ENCODE data around the gene GIPC1. TPM values are rescaled to one million over a fixed set of nuclear protein-coding genes. Genes with fewer than 3 reads are reported as not detected.

The GIPC1 gene
- total and polyA plus RNA-seq, 4 experiments from 2014 or later = 32.3 to 63.6 (median 42.0) TPM

DNA sequence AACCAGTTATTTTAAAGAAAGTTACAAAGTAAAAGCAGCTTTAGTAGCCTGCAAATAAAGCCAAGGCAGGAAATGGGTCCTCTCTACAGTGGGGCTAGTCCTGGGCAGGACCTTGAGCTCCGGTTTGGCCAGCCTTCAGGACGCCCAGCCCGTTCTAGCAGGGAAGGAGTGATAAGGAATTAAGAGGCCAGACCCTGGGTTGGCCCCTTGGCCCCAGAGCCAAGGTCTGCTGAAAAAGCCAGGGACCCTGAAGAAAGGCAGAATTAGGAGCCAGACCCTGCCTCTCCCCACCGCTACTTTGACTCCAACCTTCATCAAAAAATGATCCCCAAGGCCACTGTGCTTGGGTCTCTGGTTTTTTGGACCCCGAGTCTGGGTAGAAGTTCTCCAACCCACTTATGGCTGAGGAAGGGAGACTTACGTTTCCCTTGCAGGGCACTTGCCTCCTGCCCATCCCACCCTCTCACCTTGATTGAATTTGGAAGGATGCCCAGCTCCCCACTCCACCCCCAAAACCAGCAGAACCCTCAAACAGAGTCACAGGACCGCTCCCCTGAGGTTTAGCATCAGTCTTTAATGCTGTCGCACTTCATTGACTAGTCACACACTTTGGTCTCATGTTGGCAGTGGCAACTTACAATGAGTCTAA lies 18.4 kb upstream of the GIPC1 start:
- ChIA-PET CTCF (ENCODE audit: partially characterized antibody) (interaction anchor here (1.2 to 1.6 kb wide), 2 partner anchors 10 to 35 kb away, joined by 3 to 7 read pairs; no protein-coding TSS in a partner anchor), POLR2A (ENCODE audit: partially characterized antibody) (interaction anchor here (1.0 to 28.2 kb wide), 5 partner anchors 7 to 377 kb away, joined by 3 to 1220 read pairs (median 5); partner anchors contain the start of genes DDX39A, DNAJB1, GIPC1 and TECR)
- Mint-ChIP-seq H3K27ac (peak overlapping the region; percentile 65 to 96 (median 82)), H3K9me3 (peaks cover 0 to 8% (median 0%) of the 10 kb centered on the region in 8 donors), H3K36me3 (peaks cover 30 to 50% of the 10 kb centered on the region in 2 donors), H3K4me3 (peak overlapping the region; percentile 45 to 98 (median 94)), H3K4me1 (peaks cover 33 to 70% (median 48%) of the 10 kb centered on the region in 4 donors), H3K27me3 (no peaks in the 10 kb centered on the region)
- Histone ChIP-seq H3K4me1 (ENCODE audit: insufficient read depth, low read length) (peaks cover 40% of the 10 kb centered on the region), H3K9me3 (ENCODE audit: control insufficient read depth in 1 of 2, low read length in 2 of 2) (no peaks in the 10 kb centered on the region), H3K36me3 (ENCODE audit: insufficient read depth, low read length) (peaks cover 36% of the 10 kb centered on the region), H3K4me3 (ENCODE audit: low read length in 2 of 2) (no peak overlapping the region), H3K27me3 (ENCODE audit: insufficient read depth, low read length) (no peaks in the 10 kb centered on the region), H3K27ac (ENCODE audit: low read depth, low read length) (peak overlapping the region; percentile 24)
- intact Hi-C loops (cut with micrococcal nuclease) = no loop called here
- DNase-seq = no peak

DNA sequence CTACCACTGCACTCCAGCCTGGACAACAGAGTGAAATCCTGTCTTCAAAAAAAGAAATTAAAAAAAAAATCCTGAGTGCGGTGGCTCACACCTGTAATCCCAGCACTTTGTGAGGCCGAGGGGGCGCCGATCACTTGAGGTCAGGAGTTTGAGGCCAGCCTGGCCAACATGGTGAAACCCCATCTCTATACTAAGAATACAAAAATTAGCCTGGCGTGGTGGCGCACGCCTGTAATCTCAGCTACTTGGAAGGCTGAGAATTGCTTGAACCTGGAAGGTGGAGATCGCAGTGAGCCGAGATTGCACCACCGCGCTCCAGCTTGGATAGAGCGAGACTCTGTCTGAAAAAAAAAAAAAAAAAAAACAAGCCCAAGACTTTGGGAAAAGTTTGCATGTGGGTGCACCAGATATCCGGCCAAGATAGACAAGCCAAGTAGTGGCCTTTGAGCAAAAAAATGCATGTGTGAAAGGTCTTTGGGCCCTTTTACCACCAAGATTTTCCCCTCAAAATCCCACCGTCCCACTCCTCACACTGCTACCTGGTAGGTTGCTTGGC lies 16.6 kb upstream of the GIPC1 start:
- H3K27me3 ChIP-seq (ENCODE audit: insufficient read depth, low read length) = no peaks in the 10 kb centered on the region
- Mint-ChIP-seq H3K27me3 (no peaks in the 10 kb centered on the region), H3K9me3 (peaks cover 0 to 5% (median 0%) of the 10 kb centered on the region in 8 donors), H3K4me3 (peak overlapping the region in 1 of 8 donors; percentile 39), H3K36me3 (peaks cover 30 to 42% of the 10 kb centered on the region in 2 donors), H3K4me1 (peaks cover 37 to 68% (median 53%) of the 10 kb centered on the region in 4 donors), H3K27ac (peak overlapping the region in 5 of 7 donors; percentile 39 to 84 (median 76))
- ChIA-PET CTCF (ENCODE audit: partially characterized antibody) (interaction anchor here (1.0 to 2.4 kb wide), 2 partner anchors 9 to 17 kb away, joined by 3 to 6 read pairs; no protein-coding TSS in a partner anchor), POLR2A (ENCODE audit: partially characterized antibody) (interaction anchor here (1.1 to 28.2 kb wide), 3 partner anchors 5 to 48 kb away, joined by 3 to 1220 read pairs (median 1220); partner anchors contain the start of genes DNAJB1, GIPC1 and TECR)
- H3K36me3 ChIP-seq (ENCODE audit: insufficient read depth, low read length) = peaks cover 36% of the 10 kb centered on the region
- intact Hi-C loops (cut with micrococcal nuclease) = no loop called here
- no peak overlapping the region for H3K4me3 ChIP-seq (ENCODE audit: low read length in 2 of 2)
- peaks cover 44% of the 10 kb centered on the region for H3K4me1 ChIP-seq (ENCODE audit: insufficient read depth, low read length)
- DNase-seq = peak in 2 of 5 donors; percentile 28 to 33
- H3K9me3 ChIP-seq (ENCODE audit: control insufficient read depth in 1 of 2, low read length in 2 of 2) = no peaks in the 10 kb centered on the region
- H3K27ac ChIP-seq (ENCODE audit: low read depth, low read length) = no peak overlapping the region

DNA sequence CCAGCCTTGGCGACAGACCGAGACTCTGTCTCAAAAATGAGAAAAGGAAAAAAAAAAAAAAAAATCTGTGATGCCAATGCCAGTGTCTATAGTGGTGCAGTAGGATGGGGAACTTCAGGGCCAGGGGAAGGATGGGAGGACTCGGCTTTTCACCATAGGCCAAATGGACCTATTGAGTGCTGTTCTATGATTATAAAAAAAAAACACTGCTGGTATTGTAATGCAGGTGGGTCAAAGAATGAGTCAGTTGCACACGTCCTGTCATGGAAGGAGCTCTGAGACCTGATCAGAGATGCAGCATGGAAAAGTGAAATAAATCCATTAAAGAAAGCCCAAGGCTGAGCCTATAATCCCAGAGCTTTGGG lies 15.3 kb upstream of the GIPC1 start:
- POLR2A ChIA-PET (ENCODE audit: partially characterized antibody) = interaction anchor here (0.7 to 26.0 kb wide), 2 partner anchors 14 to 397 kb away, joined by 3 to 1220 read pairs; partner anchors contain the start of genes DNAJB1 and TECR
- no peak for DNase-seq
- H3K4me3 ChIP-seq (ENCODE audit: low read length in 2 of 2) = no peak overlapping the region
- H3K4me1 Mint-ChIP-seq = peaks cover 38 to 73% (median 55%) of the 10 kb centered on the region in 4 donors
- peak overlapping the region in 2 of 8 donors; percentile 17 to 36 for H3K4me3 Mint-ChIP-seq
- H3K27ac Mint-ChIP-seq = peak overlapping the region; percentile 10 to 86 (median 74)
- no peaks in the 10 kb centered on the region for H3K27me3 ChIP-seq (ENCODE audit: insufficient read depth, low read length)
- peaks cover 0 to 9% (median 0%) of the 10 kb centered on the region in 8 donors for H3K9me3 Mint-ChIP-seq
- no peaks in the 10 kb centered on the region for H3K27me3 Mint-ChIP-seq
- CTCF ChIA-PET (ENCODE audit: partially characterized antibody) = interaction anchor here (2.4 kb wide), 1 partner anchor 16 kb away, joined by 6 read pairs; no protein-coding TSS in a partner anchor
- H3K27ac ChIP-seq (ENCODE audit: low read depth, low read length) = no peak overlapping the region
- intact Hi-C loops (cut with micrococcal nuclease) = no loop called here
- peaks cover 32% of the 10 kb centered on the region for H3K36me3 ChIP-seq (ENCODE audit: insufficient read depth, low read length)
- H3K4me1 ChIP-seq (ENCODE audit: insufficient read depth, low read length) = peaks cover 53% of the 10 kb centered on the region
- H3K9me3 ChIP-seq (ENCODE audit: control insufficient read depth in 1 of 2, low read length in 2 of 2) = no peaks in the 10 kb centered on the region
- peaks cover 19 to 30% of the 10 kb centered on the region in 2 donors for H3K36me3 Mint-ChIP-seq

DNA sequence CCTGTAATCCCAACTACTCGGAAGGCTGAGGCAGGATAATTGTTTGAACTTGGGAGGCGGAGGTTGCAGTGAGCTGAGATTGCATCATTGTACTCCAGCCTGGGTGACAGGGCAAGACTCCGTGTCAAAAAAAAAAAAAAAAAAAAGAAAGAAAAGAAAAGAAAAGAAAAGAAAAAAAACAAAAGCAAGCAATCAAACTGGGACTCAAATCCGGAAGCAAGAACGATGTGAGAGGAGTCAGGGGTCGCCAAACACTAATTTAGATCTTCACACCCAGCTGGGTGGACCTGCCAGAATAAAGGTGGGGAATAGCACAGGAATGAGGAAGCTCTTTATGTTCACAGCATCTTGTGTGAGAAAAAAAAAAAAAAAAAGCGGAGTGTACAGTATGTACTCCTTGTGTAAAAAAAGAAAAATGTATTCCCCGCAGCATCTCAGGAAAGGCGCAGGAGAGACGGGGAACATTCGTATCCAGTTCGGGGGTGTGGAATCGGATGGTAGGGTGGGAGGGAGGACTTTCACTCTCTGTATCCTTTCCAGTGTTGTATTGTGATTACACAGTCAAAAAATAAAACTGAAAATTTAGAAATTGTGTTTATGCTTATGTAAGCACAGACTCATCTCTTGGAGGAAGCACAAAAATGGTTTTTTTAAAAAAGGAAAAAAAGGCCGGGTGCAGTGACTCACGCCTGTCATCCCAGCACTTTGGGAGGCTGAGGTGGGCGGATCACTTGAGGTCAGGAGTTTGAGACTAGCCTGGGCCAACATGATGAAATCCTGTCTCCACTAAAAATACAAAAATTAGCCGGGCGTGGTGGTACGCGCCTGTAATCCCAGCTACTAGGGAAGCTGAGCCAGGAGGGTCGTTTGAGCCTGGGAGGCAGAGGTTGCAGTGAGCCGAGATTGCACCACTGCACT lies 14.6 kb upstream of the GIPC1 start:
- Mint-ChIP-seq H3K27me3 (no peaks in the 10 kb centered on the region), H3K4me1 (peaks cover 38 to 73% (median 55%) of the 10 kb centered on the region in 4 donors), H3K36me3 (peaks cover 13 to 24% of the 10 kb centered on the region in 2 donors), H3K27ac (peak overlapping the region in 5 of 7 donors; percentile 61 to 86 (median 77)), H3K4me3 (peak overlapping the region in 2 of 8 donors; percentile 33 to 36), H3K9me3 (peaks cover 0 to 10% (median 0%) of the 10 kb centered on the region in 8 donors)
- Histone ChIP-seq H3K27me3 (ENCODE audit: insufficient read depth, low read length) (no peaks in the 10 kb centered on the region), H3K36me3 (ENCODE audit: insufficient read depth, low read length) (peaks cover 26% of the 10 kb centered on the region), H3K4me1 (ENCODE audit: insufficient read depth, low read length) (peaks cover 53% of the 10 kb centered on the region), H3K4me3 (ENCODE audit: low read length in 2 of 2) (no peak overlapping the region), H3K9me3 (ENCODE audit: control insufficient read depth in 1 of 2, low read length in 2 of 2) (no peaks in the 10 kb centered on the region), H3K27ac (ENCODE audit: low read depth, low read length) (no peak overlapping the region)
- CTCF ChIA-PET (ENCODE audit: partially characterized antibody) = interaction anchor here (1.2 to 1.9 kb wide), 3 partner anchors 26 to 61 kb away, joined by 4 to 6 read pairs (median 5); partner anchors contain the start of gene NDUFB7
- POLR2A ChIA-PET (ENCODE audit: partially characterized antibody) = interaction anchor here (0.7 to 26.0 kb wide), 4 partner anchors 14 to 45 kb away, joined by 3 to 1220 read pairs (median 4); partner anchors contain the start of genes DNAJB1 and TECR
- intact Hi-C loops (cut with micrococcal nuclease) = no loop called here
- DNase-seq = peak in 1 of 5 donors; percentile 42

DNA sequence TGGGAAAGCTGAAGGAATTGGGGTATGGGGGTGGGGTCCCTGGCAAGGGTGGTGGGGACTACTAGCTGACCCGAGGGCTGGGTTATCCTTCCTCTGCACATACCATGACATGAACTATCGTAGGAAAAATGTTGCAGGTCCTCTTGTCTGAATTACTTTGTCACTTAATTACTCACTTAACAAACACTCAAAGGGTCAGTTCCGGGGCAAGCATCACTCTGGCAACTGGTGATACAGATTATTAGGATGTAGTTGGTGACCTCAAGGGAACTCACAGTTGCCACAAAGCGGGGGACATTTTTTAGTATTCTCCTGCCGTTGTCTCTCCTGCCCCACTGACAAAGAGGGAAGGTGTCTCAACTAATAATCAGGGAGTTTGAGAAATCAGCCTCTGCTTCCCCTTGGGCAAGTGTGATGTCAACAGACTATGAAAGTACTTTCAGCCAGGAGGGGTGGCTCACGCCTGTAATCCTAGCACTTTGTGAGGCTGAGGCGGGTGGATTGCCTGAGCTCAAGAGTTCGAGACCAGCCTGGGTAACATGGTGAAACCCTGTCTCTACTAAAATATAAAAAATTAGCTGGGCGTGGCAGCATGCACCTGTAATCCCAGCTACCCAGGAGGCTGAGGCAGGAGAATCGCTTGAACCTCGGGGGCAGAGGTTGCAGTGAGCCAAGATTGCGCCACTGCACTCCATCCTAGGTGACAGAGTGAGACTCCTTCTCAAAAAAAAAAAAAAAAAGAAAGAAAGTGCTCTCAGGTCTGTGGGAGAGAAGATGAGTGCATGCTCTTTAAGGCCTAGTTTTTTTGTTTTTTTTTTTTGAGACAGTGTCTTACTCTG lies 12.0 kb upstream of the GIPC1 start:
- peak overlapping the region; percentile 90 to 99 (median 97) for H3K27ac Mint-ChIP-seq
- Histone ChIP-seq H3K4me3 (ENCODE audit: low read length in 2 of 2) (no peak overlapping the region), H3K27me3 (ENCODE audit: insufficient read depth, low read length) (no peaks in the 10 kb centered on the region), H3K36me3 (ENCODE audit: insufficient read depth, low read length) (peaks cover 1% of the 10 kb centered on the region), H3K27ac (ENCODE audit: low read depth, low read length) (no peak overlapping the region), H3K9me3 (ENCODE audit: control insufficient read depth in 1 of 2, low read length in 2 of 2) (no peaks in the 10 kb centered on the region), H3K4me1 (ENCODE audit: insufficient read depth, low read length) (peaks cover 48% of the 10 kb centered on the region)
- ChIA-PET CTCF (ENCODE audit: partially characterized antibody) (interaction anchor here (1.2 to 5.7 kb wide), 9 partner anchors 9 to 75 kb away, joined by 4 to 142 read pairs (median 6); partner anchors contain the start of genes DNAJB1 and GIPC1), POLR2A (ENCODE audit: partially characterized antibody) (interaction anchor here (0.6 to 26.0 kb wide), 18 partner anchors 11 to 1864 kb away, joined by 3 to 1220 read pairs (median 4); partner anchors contain the start of genes ADGRE5, ASF1B, DNAJB1 and GIPC1)
- peak in 1 of 5 donors; percentile 34 for DNase-seq
- peak overlapping the region; percentile 13 to 83 (median 78) for H3K4me3 Mint-ChIP-seq
- no peaks in the 10 kb centered on the region for H3K27me3 Mint-ChIP-seq
- peaks cover 0 to 9% (median 0%) of the 10 kb centered on the region in 8 donors for H3K9me3 Mint-ChIP-seq
- H3K36me3 Mint-ChIP-seq = no peaks in the 10 kb centered on the region
- intact Hi-C loops (cut with micrococcal nuclease) = loop anchor here (1.0 kb wide), 3 partner anchors 10 to 22 kb away; partner anchors contain the start of genes DNAJB1 and TECR
- peaks cover 36 to 80% (median 55%) of the 10 kb centered on the region in 4 donors for H3K4me1 Mint-ChIP-seq

Data from CD4-positive, alpha-beta memory T cell (primary cell).